SK-N-MC (cell line): ENCODE measurements around the gene BECN2.

Source experiments
- DNase-seq: peaks from one replicate; pipeline ENCODE4 v3.0.0-alpha.2; 2011; ENCODE audit warnings: low read depth, low spot score
- H3K27ac ChIP-seq: fragments of 200-600 bp; sonication (generic); 2 replicates; pipeline ENCODE4 v1.5.1; 2016; ENCODE audit warnings: mixed run types
- H3K36me3 ChIP-seq: fragments of 200-600 bp; sonication (generic); 2 replicates; pipeline ENCODE4 v1.6.1; 2017; ENCODE audit warnings: antibody characterized with exemption, low read length, mixed read lengths; ENCODE audit not compliant: insufficient read depth
- H3K4me3 ChIP-seq: fragments of 200-600 bp; sonication (generic); 2 replicates; pipeline ENCODE4 v1.5.1; 2016
- H3K9ac ChIP-seq: fragments of 200-600 bp; sonication (generic); 2 replicates; pipeline ENCODE4 v1.8.0; 2017; ENCODE audit warnings: mixed run types, mixed read lengths; ENCODE audit not compliant: insufficient read length
- H3K9me3 ChIP-seq: fragments of 200-600 bp; sonication (generic); 2 replicates; pipeline ENCODE4 v1.6.1; 2017; ENCODE audit warnings: low read depth, mild to moderate bottlenecking, antibody characterized with exemption, low read length, moderate library complexity, mixed read lengths
- EZH2 ChIP-seq: fragments of 200-600 bp; sonication (generic); IDR thresholded peaks from one replicate; pipeline ENCODE4 v1.6.1; 2017; ENCODE audit warnings: antibody characterized with exemption
- FOXP2 ChIP-seq: optimal IDR thresholded peaks from 2 replicates; pipeline ENCODE3; 2011; ENCODE audit warnings: mild to moderate bottlenecking, moderate library complexity; ENCODE audit not compliant: insufficient read depth; ENCODE audit errors: extremely low read length, control extremely low read depth
- POLR2AphosphoS5 ChIP-seq: IDR thresholded peaks from 2 replicates; pipeline ENCODE4 v1.6.1; 2012; ENCODE audit warnings: mild to moderate bottlenecking, low read depth, low read length, borderline replicate concordance

Gene BECN2

DNA sequence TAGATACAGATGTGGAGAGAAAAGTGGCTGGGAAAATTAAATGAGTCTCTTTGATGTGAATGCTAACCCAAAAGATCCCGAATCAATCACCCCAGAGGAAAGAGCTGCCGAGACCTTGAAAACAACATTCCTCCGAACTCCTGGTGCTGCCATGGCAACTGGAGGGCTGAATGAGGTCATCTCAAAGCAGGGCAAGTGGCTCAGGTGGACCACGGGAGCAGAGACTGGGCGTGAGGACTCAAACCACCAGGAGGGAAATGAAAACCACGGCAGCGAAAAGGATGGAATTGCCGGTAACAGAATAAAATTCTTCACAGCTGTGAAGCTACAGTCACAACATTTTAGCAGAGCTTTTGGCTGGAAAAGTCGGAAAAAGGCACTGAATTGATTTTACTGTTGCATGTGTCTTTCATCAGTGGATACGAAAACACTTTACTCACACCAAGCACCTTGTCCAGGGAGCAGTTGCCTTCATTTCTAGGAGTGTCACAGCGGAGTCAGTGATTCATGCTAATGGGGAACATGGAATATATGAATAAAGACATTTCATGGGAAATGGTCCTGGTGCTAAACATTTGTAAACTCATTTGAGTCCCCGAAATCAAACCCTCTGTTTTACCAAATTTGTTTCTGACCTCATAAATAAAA lies 23.2 kb upstream of the BECN2 start:
- Histone ChIP-seq H3K36me3 (no peaks in the 10 kb centered on the region), H3K4me3 (no peak overlapping the region), H3K9me3 (no peaks in the 10 kb centered on the region), H3K9ac (no peak overlapping the region), H3K27ac (no peak overlapping the region)
- DNase-seq = no peak
- TF ChIP-seq EZH2 (no peak), FOXP2 (no peak), POLR2AphosphoS5 (no peak)

GRCh38 chr1:241934866-241935265 lies 22.7 kb upstream of the BECN2 start:
- Histone ChIP-seq H3K4me3 (no peak overlapping the region), H3K9ac (no peak overlapping the region), H3K27ac (no peak overlapping the region), H3K9me3 (no peaks in the 10 kb centered on the region), H3K36me3 (no peaks in the 10 kb centered on the region)
- TF ChIP-seq FOXP2 = no peak
- no peak for TF ChIP-seq EZH2
- no peak for TF ChIP-seq POLR2AphosphoS5
- no peak for DNase-seq

DNA sequence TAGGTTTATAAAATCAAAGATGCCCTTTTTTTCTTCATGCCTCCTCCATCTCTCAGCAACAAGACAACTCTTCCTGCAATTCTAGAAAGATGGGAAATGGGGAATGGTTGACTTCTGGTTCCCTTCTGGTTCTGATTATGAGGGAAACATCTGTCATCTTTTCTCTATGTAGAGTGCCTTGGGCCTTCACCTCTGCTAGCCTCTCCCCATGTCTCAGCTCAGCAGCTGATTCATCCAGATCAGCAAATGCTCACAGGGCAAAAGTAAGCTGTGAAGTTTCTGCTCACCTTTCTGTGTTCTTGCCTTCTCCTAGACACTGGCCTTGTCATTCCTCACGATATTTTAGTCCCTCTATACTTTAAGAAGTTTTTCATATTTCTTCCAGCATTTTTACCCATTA lies 17.8 kb upstream of the BECN2 start:
- Histone ChIP-seq H3K36me3 (no peaks in the 10 kb centered on the region), H3K9me3 (no peaks in the 10 kb centered on the region), H3K9ac (no peak overlapping the region), H3K27ac (no peak overlapping the region), H3K4me3 (no peak overlapping the region)
- no peak for TF ChIP-seq FOXP2
- TF ChIP-seq POLR2AphosphoS5 = no peak
- no peak for TF ChIP-seq EZH2
- no peak for DNase-seq

DNA sequence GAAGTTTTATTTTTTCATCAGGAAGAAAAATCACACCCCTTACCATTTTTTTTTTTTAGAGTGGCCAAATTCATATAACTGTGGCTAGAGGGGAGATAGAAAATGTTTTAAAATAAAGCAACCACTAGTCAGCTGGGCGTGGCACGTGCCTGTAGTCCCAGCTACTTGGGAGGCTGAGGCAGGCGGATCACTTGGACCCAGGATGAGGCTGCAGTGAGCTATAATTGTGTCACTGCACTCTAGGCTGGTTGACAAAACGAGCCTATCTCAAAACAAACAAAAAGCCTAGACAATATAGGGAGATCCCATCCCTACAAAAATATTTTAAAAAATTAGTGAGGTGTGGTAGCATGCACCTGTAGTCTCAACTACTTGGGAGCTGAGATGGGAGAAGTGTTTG lies 14.8 kb upstream of the BECN2 start:
- no peaks in the 10 kb centered on the region for H3K36me3 ChIP-seq
- no peak overlapping the region for H3K9ac ChIP-seq
- H3K27ac ChIP-seq = no peak overlapping the region
- no peak for DNase-seq
- TF ChIP-seq POLR2AphosphoS5 = no peak
- no peak for TF ChIP-seq EZH2
- no peak for TF ChIP-seq FOXP2
- H3K4me3 ChIP-seq = no peak overlapping the region
- no peaks in the 10 kb centered on the region for H3K9me3 ChIP-seq

- Histone ChIP-seq H3K9me3 (no peaks in the 10 kb centered on the region), H3K27ac (no peak overlapping the region), H3K36me3 (no peaks in the 10 kb centered on the region), H3K4me3 (no peak overlapping the region), H3K9ac (no peak overlapping the region)
- TF ChIP-seq POLR2AphosphoS5 (no peak), EZH2 (no peak), FOXP2 (no peak)
- DNase-seq = no peak
Measured at GRCh38 chr1:241944300-241944699, 13.3 kb upstream of the BECN2 start.

GRCh38 chr1:241947354-241947753 lies 10.2 kb upstream of the BECN2 start:
- H3K9me3 ChIP-seq = no peaks in the 10 kb centered on the region
- H3K4me3 ChIP-seq = no peak overlapping the region
- no peaks in the 10 kb centered on the region for H3K36me3 ChIP-seq
- H3K27ac ChIP-seq = no peak overlapping the region
- TF ChIP-seq POLR2AphosphoS5 (no peak), EZH2 (no peak), FOXP2 (no peak)
- DNase-seq = no peak
- no peak overlapping the region for H3K9ac ChIP-seq

DNA sequence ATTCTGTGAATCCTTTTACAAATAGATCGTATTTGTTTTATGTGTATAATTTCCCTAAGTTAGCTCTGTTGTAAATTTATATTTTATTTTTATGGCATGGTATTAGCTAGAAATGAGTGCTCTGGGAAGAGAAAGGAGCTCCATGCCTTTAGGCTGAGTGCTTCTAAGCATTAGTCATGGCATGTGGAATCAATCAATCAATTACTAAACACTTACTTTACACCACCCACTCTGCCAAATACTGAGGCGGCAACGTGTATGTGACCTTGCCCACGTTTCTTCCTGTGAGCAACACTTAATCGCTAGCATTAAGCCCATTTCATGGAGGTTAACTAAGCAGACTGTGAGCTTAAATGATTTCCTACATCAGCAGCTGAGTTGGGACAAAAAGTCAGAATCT lies 7.2 kb upstream of the BECN2 start:
- Histone ChIP-seq H3K36me3 (no peaks in the 10 kb centered on the region), H3K4me3 (no peak overlapping the region), H3K9ac (no peak overlapping the region), H3K9me3 (no peaks in the 10 kb centered on the region), H3K27ac (no peak overlapping the region; the same call in 1 of the 2 replicates)
- TF ChIP-seq FOXP2 (no peak), EZH2 (no peak), POLR2AphosphoS5 (no peak)
- DNase-seq = peak; percentile 28

- no peak for DNase-seq
- no peaks in the 10 kb centered on the region for H3K36me3 ChIP-seq
- H3K4me3 ChIP-seq = no peak overlapping the region
- H3K27ac ChIP-seq = no peak overlapping the region
- H3K9me3 ChIP-seq = no peaks in the 10 kb centered on the region
- no peak for TF ChIP-seq EZH2
- no peak for TF ChIP-seq FOXP2
- no peak for TF ChIP-seq POLR2AphosphoS5
- H3K9ac ChIP-seq = no peak overlapping the region
Measured at GRCh38 chr1:241962153-241962552, 4.6 kb downstream of the BECN2 start.

DNA sequence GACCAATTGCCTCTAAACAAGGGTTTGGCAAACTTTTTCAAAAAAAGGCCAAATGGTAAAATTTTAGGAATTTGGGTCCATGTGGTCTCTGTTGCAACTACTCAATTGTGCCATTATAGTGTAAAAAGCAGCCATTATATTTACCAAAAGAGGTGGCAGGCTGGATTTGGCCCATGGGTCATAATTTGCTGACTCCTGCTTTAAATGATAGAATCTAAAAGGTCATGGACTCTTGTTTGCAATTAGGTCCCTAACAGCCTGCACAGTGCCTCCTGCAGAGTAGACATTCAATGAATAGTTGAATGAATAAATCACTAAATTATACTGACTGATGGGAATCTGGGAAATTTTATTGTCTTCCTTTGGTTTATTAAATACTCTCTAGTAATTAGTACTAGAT lies 6.2 kb downstream of the BECN2 start:
- TF ChIP-seq POLR2AphosphoS5 (no peak), FOXP2 (no peak), EZH2 (no peak)
- DNase-seq = no peak
- no peak overlapping the region for H3K27ac ChIP-seq

More for the DNA sequence above, 6.2 kb downstream of the BECN2 start:
- Histone ChIP-seq H3K4me3 (no peak overlapping the region), H3K36me3 (no peaks in the 10 kb centered on the region), H3K9me3 (no peaks in the 10 kb centered on the region), H3K9ac (no peak overlapping the region)
